Naive thymus-derived CD4-positive, alpha-beta T cell (primary cell): ENCODE measurements around the gene CRYBG3. TPM values are rescaled to one million over a fixed set of nuclear protein-coding genes. Genes with fewer than 3 reads are reported as not detected.

Experiments
- ATAC-seq: fragments of 150-1000 bp; cut with Tn5 transposase; 2 replicates; pipeline ENCODE4 v1.10.0; 2021; ENCODE audit warnings: mild to moderate bottlenecking, moderate library complexity
- CTCF ChIA-PET: fragments of 350-600 bp; sonication (Branson Sonifier 250); formaldehyde crosslinking; loops from one replicate; lab custom pipeline; 2021; ENCODE audit warnings: antibody characterized with exemption; lab: Charles Lee
- POLR2A ChIA-PET: fragments of 350-600 bp; sonication (Branson Sonifier 250); formaldehyde crosslinking; loops from one replicate; lab custom pipeline; 2021; ENCODE audit warnings: antibody characterized with exemption, inconsistent platforms; lab: Charles Lee
- DNase-seq, 9 donors: peaks; one replicate each; pipeline versions ENCODE4 v3.0.0 to v3.0.0-alpha.2; 2020 to 2022; ENCODE audit warnings: mixed read lengths in 1 of 9
- H3K27ac ChIP-seq: one replicate; pipeline ENCODE4 v1.7.0; 2013; ENCODE audit warnings: mild to moderate bottlenecking, low read depth, low read length, moderate library complexity
- H3K27me3 ChIP-seq, 2 donors: one replicate each; pipeline ENCODE4 v1.7.0; 2013; ENCODE audit warnings: low read length in 2 of 2, mild to moderate bottlenecking in 2 of 2, moderate library complexity in 2 of 2; ENCODE audit not compliant: control insufficient read depth in 2 of 2, insufficient read depth in 2 of 2
- H3K36me3 ChIP-seq, 3 experiments: 1 replicate in 2 of 3; 2 replicates in 1 of 3; pipeline ENCODE4 v1.7.0; 2013; ENCODE audit warnings: low read length in 3 of 3, mild to moderate bottlenecking in 3 of 3, moderate library complexity in 1 of 3; ENCODE audit not compliant: insufficient read depth in 3 of 3, control insufficient read depth in 2 of 3
- H3K4me1 ChIP-seq, 2 donors: one replicate each; pipeline ENCODE4 v1.7.0; 2013; ENCODE audit warnings: low read length in 2 of 2, mild to moderate bottlenecking in 2 of 2, moderate library complexity in 1 of 2; ENCODE audit not compliant: control insufficient read depth in 2 of 2, insufficient read depth in 2 of 2
- H3K4me3 ChIP-seq: 2 replicates; pipeline ENCODE4 v1.7.0; 2013; ENCODE audit warnings: mild to moderate bottlenecking, low read length
- H3K9me3 ChIP-seq, 3 experiments: 1 replicate in 2 of 3; 2 replicates in 1 of 3; pipeline ENCODE4 v1.7.0; 2013; ENCODE audit warnings: low read length in 3 of 3; ENCODE audit not compliant: control insufficient read depth in 2 of 3
- H3K27ac Mint-ChIP-seq, 9 donors: one replicate each; pipeline ENCODE4 v1.8.0; 2020 to 2022; ENCODE audit warnings: mixed read lengths in 9 of 9, mild to moderate bottlenecking in 8 of 9, moderate library complexity in 5 of 9, inconsistent platforms in 2 of 9
- H3K27me3 Mint-ChIP-seq, 5 donors: one replicate each; pipeline ENCODE4 v1.8.0; 2021 to 2022; ENCODE audit warnings: mixed read lengths in 5 of 5, mild to moderate bottlenecking in 1 of 5
- H3K36me3 Mint-ChIP-seq, 5 donors: one replicate each; pipeline ENCODE4 v1.8.0; 2020 to 2022; ENCODE audit warnings: mixed read lengths in 5 of 5, mild to moderate bottlenecking in 3 of 5, inconsistent platforms in 1 of 5
- H3K4me1 Mint-ChIP-seq, 7 donors: one replicate each; pipeline ENCODE4 v1.8.0; 2020 to 2022; ENCODE audit warnings: mixed read lengths in 7 of 7, mild to moderate bottlenecking in 3 of 7, inconsistent platforms in 1 of 7
- H3K4me3 Mint-ChIP-seq, 10 donors: one replicate each; pipeline ENCODE4 v1.8.0; 2020 to 2022; ENCODE audit warnings: mild to moderate bottlenecking in 10 of 10, mixed read lengths in 10 of 10, moderate library complexity in 6 of 10, inconsistent platforms in 2 of 10
- H3K9me3 Mint-ChIP-seq, 11 donors: one replicate each; pipeline ENCODE4 v1.8.0; 2020 to 2022; ENCODE audit warnings: mixed read lengths in 11 of 11, mild to moderate bottlenecking in 4 of 11, inconsistent platforms in 1 of 11, moderate library complexity in 1 of 11
- intact Hi-C, 2 donors: fragments of 100-400 bp; cut with micrococcal nuclease; formaldehyde crosslinking; loops; one replicate each; pipeline ENCODE4 v1.15.1; 2023
- polyA plus RNA-seq, 2 donors: library from polyadenylated mRNA; unstranded; fragments of 300-500 nt; fragmentation: Illumina TruSeq; gene quantifications; one replicate each; pipeline ENCODE4 v1.2.3, GENCODE V29; 2021
- total RNA-seq, 6 experiments: library from RNA in 5 of 6; stranded (reverse) in 5 of 6; gene quantifications; 1 replicate in 5 of 6; 2 replicates in 1 of 6; pipeline ENCODE4 v1.2.3 and lab custom pipeline; 2021 to 2026

The CRYBG3 gene
- total and polyA plus RNA-seq, 7 experiments from 2014 or later: 0.86 to 11.2 (median 4.8) TPM

DNA sequence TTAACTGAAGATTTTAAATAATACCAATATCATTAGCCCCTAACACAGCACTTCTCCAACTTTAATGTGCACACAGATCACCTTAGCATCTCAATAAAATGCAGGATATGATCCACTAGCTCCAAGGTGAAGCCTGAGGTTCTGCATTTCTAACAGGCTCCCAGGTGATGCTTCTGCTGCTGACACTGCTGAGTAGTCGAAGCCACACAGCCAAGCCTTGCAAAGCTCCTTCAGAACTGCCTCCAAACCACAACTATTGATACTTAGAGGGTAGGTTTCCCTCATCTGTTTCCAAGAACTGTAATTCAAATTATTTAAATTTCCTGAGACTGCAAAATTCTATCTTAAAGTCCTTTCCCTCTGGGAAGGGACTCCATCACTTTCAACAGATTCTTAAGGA is 146.6 kb downstream of the CRYBG3 start:
- no peaks in the 10 kb centered on the region for H3K27me3 ChIP-seq
- peak overlapping the region in 1 of 9 donors; percentile 87 for H3K27ac Mint-ChIP-seq
- POLR2A ChIA-PET: interaction anchor here (0.5 kb wide), 1 partner anchor 40 kb away, joined by 3 read pairs; no protein-coding TSS in a partner anchor
- H3K4me1 Mint-ChIP-seq: peaks cover 43 to 92% (median 84%) of the 10 kb centered on the region in 7 donors
- peaks cover 0 to 43% (median 11%) of the 10 kb centered on the region in 5 donors for H3K36me3 Mint-ChIP-seq
- CTCF ChIA-PET: interaction anchor here (0.6 to 1.5 kb wide), 3 partner anchors 17 to 26 kb away, joined by 3 to 4 read pairs (median 3); no protein-coding TSS in a partner anchor
- H3K9me3 Mint-ChIP-seq: peaks cover 0 to 2% (median 0%) of the 10 kb centered on the region in 11 donors
- intact Hi-C loops: loop anchor here in 1 of 2 donors (2.0 kb wide), 1 partner anchor 22 kb away; no protein-coding TSS in a partner anchor
- ATAC-seq (no peak), DNase-seq (no peak)
- peaks cover 9 to 32% of the 10 kb centered on the region in 2 donors for H3K4me1 ChIP-seq
- H3K27ac ChIP-seq: no peak overlapping the region
- H3K27me3 Mint-ChIP-seq: no peaks in the 10 kb centered on the region
- peaks cover 0 to 10% (median 5%) of the 10 kb centered on the region in 3 experiments for H3K36me3 ChIP-seq
- no peak overlapping the region for H3K4me3 ChIP-seq
- peak overlapping the region in 1 of 10 donors; percentile 93 for H3K4me3 Mint-ChIP-seq
- no peaks in the 10 kb centered on the region for H3K9me3 ChIP-seq

DNA sequence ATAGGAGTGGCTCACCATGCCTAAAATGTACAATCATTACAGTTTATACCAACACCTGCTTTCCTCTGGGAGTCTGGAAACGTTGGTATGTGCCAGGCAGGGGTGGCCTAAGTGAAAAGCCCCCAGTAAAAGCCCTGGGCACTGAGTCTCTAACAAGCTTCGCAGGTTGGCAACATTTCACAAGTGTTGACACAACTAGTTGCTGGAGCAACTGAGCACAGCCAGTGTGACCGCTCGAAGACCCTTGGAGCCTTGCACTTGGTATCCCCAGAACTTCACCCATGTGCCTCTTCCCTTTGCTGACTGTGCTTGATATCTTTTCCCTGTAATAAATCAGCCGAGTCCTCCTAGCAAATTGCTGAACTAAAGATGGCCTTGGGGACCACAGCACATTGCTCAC is 147.7 kb downstream of the CRYBG3 start:
- peak overlapping the region in 5 of 10 donors; percentile 14 to 93 (median 83) for H3K4me3 Mint-ChIP-seq
- ChIA-PET POLR2A (interaction anchor here (0.6 kb wide), 1 partner anchor 54 kb away, joined by 3 read pairs; no protein-coding TSS in a partner anchor), CTCF (interaction anchor here (1.1 to 1.2 kb wide), 2 partner anchors 16 to 52 kb away, joined by 3 read pairs; no protein-coding TSS in a partner anchor)
- H3K9me3 Mint-ChIP-seq: peaks cover 0 to 2% (median 0%) of the 10 kb centered on the region in 11 donors
- H3K36me3 ChIP-seq: peaks cover 0 to 7% (median 5%) of the 10 kb centered on the region in 3 experiments
- H3K27me3 Mint-ChIP-seq: no peaks in the 10 kb centered on the region
- no peak for ATAC-seq
- peaks cover 0 to 35% (median 11%) of the 10 kb centered on the region in 5 donors for H3K36me3 Mint-ChIP-seq
- no peaks in the 10 kb centered on the region for H3K9me3 ChIP-seq
- H3K4me1 Mint-ChIP-seq: peaks cover 45 to 88% (median 79%) of the 10 kb centered on the region in 7 donors
- peak overlapping the region in 5 of 9 donors; percentile 1 to 90 (median 47) for H3K27ac Mint-ChIP-seq
- DNase-seq: no peak
- intact Hi-C loops: loop anchor here in 1 of 2 donors (2.0 kb wide), 1 partner anchor 21 kb away; no protein-coding TSS in a partner anchor
- no peak overlapping the region for H3K27ac ChIP-seq
- peaks cover 9 to 24% of the 10 kb centered on the region in 2 donors for H3K4me1 ChIP-seq
- H3K4me3 ChIP-seq: no peak overlapping the region
- no peaks in the 10 kb centered on the region for H3K27me3 ChIP-seq

DNA sequence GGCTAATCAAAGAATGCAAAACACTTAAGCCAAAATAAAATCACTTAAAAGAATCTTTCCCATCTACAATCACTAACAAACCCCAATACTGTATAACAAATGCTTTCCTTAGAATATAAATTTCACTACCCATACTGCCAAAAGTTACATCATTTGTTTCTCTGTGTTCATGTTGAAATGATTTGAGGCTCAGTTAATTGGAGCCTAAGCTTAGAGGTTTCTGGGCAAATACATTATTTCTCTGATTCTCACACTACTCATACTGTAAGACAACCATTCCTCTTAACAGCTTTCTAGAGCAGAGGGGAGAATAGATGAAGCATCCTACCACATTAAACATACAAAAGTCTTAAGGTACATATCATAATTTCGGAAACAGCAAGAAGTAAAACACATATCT is 148.3 kb downstream of the CRYBG3 start:
- H3K4me3 ChIP-seq: no peak overlapping the region
- H3K36me3 Mint-ChIP-seq: peaks cover 0 to 32% (median 11%) of the 10 kb centered on the region in 5 donors
- H3K27me3 Mint-ChIP-seq: no peaks in the 10 kb centered on the region
- H3K9me3 Mint-ChIP-seq: peaks cover 0 to 2% (median 0%) of the 10 kb centered on the region in 11 donors
- peak overlapping the region; percentile 2 to 97 (median 92) for H3K4me3 Mint-ChIP-seq
- H3K27ac Mint-ChIP-seq: peak overlapping the region; percentile 14 to 94 (median 84)
- H3K27me3 ChIP-seq: no peaks in the 10 kb centered on the region
- no peaks in the 10 kb centered on the region for H3K9me3 ChIP-seq
- peaks cover 0 to 7% (median 5%) of the 10 kb centered on the region in 3 experiments for H3K36me3 ChIP-seq
- no peak for ATAC-seq
- no peak for DNase-seq
- intact Hi-C loops: loop anchor here (2.0 to 5.0 kb wide), 5 partner anchors 13 to 932 kb away; partner anchors contain the start of genes CPOX (in 1 of the 2) and DCBLD2 (in 1 of the 2)
- peaks cover 9 to 24% of the 10 kb centered on the region in 2 donors for H3K4me1 ChIP-seq
- ChIA-PET POLR2A (interaction anchor here (0.6 kb wide), 1 partner anchor 82 kb away, joined by 3 read pairs; no protein-coding TSS in a partner anchor), CTCF (interaction anchor here (1.2 kb wide), 1 partner anchor 17 kb away, joined by 3 read pairs; no protein-coding TSS in a partner anchor)
- H3K4me1 Mint-ChIP-seq: peaks cover 42 to 90% (median 80%) of the 10 kb centered on the region in 7 donors
- H3K27ac ChIP-seq: no peak overlapping the region

DNA sequence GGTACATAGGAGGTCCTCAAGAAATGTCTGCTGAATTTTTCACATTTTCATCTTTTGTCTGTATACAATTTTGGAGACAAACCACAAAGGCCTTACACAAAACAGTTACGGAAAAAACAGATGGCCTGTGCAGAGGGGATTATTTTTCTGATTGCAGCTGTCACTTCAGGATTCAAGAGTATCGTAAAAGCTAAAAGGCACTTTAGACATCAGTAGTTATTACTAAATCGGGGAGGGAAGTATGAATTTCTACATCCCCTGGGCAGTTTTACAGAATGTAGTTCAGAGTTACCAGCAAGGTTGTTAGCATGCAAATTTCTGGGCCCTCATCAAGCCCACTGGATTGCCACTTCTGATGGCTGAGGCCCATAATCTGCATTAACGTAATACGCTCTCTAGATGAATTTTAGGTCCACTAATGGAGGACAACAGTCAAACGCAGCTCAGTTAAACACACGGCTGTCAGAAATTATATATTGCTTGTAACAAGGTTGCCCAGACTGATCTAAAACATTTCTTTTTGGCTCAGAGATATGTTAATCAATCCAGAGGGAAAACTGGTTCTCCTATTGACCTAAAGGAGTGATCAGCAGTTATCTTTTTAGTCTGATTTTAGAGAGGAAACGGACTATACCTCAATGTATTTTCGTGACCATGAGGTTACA is 149.3 kb downstream of the CRYBG3 start:
- intact Hi-C loops: loop anchor here (1.0 to 5.0 kb wide), 8 partner anchors 14 to 931 kb away; partner anchors contain the start of genes CPOX (in 1 of the 2) and DCBLD2 (in 1 of the 2)
- no peaks in the 10 kb centered on the region for H3K27me3 Mint-ChIP-seq
- H3K4me3 ChIP-seq: peak overlapping the region; percentile 57

DNA sequence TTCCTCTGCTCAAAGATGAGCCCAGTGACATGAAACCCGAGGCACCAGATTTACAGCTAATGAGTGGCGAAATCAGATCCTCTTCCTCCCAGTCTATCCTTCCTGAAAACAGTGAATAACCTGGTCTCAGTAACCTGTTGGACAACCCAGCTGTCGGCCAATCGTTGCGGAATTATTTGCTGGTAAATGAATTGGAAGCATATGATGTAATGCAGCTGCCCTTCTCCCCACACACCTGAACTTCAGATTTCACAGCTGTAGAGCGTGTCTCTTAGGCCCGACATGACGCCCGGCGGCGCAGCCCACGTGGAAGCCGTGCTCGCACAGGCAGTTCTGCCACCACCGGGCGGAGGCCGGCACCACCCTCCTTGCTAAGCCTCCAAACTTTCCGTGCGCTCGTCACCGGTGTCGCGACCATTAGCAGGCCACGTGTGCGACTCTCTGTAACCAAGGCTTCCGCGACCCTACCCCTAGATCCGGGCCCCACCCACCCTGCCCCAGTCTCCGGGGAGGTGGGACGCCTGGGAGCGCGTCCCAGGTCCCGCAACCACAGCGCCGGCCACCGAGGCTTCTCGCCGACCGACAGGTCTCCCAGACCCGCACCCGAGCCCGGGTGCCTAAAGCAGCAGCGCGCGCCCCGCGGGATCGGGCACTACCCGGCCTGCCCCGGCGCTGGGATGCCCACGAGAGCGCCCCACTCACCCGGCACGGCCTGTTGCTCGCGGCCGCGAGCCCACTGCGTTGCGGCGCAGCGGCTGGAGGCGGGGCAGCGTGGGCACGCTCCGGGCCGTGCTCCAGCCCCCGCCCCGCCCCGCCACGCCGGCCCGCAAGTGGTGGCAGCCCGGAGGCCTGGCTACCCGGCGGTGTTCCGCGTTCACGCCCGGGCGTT is 150.1 kb downstream of the CRYBG3 start, which contains the start of gene RIOX2:
RIOX2 (minus strand) TSS at position 753 of the 889 bp plus-strand sequence. CDS start 4,838 bp downstream, outside the sequence.
- intact Hi-C loops: loop anchor here (1.0 to 5.0 kb wide), 15 partner anchors 9 to 930 kb away; partner anchors contain the start of genes ARL6 (in 2 of the 2), CLDND1 (in 1 of the 2), CPOX (in 1 of the 2) and DCBLD2 (in 1 of the 2)
- H3K4me3 Mint-ChIP-seq: peak within 1 kb of the TSS; percentile 78 to 97 (median 93)
- H3K27ac Mint-ChIP-seq: peak within 1 kb of the TSS; percentile 84 to 96 (median 90)
- ChIA-PET CTCF (interaction anchor here (0.8 to 1.4 kb wide), 2 partner anchors 12 to 52 kb away, joined by 3 to 4 read pairs; no protein-coding TSS in a partner anchor), POLR2A (interaction anchor here (0.9 to 1.3 kb wide), 3 partner anchors 12 to 207 kb away, joined by 3 to 4 read pairs (median 4); partner anchors contain the start of genes ARL6 and CRYBG3)
- Histone ChIP-seq H3K36me3 (peaks cover 0 to 6% (median 0%) of the 10 kb centered on the region in 3 experiments), H3K4me3 (peak within 1 kb of the TSS; percentile 57), H3K27me3 (no peaks in the 10 kb centered on the region), H3K4me1 (peaks cover 9 to 24% of the 10 kb centered on the region in 2 donors), H3K27ac (peak within 1 kb of the TSS; percentile 74), H3K9me3 (no peaks in the 10 kb centered on the region)
- ATAC-seq (peak; percentile 94), DNase-seq (peak; percentile 62 to 82 (median 77))
- peaks cover 0 to 2% (median 0%) of the 10 kb centered on the region in 11 donors for H3K9me3 Mint-ChIP-seq
- no peaks in the 10 kb centered on the region for H3K27me3 Mint-ChIP-seq
- peaks cover 42 to 85% (median 70%) of the 10 kb centered on the region in 7 donors for H3K4me1 Mint-ChIP-seq
- peaks cover 0 to 18% (median 7%) of the 10 kb centered on the region in 5 donors for H3K36me3 Mint-ChIP-seq

More for the DNA sequence above, 149.3 kb downstream of the CRYBG3 start:
- H3K9me3 Mint-ChIP-seq: peaks cover 0 to 2% (median 0%) of the 10 kb centered on the region in 11 donors
- H3K36me3 ChIP-seq: peaks cover 0 to 7% (median 5%) of the 10 kb centered on the region in 3 experiments
- peaks cover 9 to 24% of the 10 kb centered on the region in 2 donors for H3K4me1 ChIP-seq
- H3K27me3 ChIP-seq: no peaks in the 10 kb centered on the region
- H3K36me3 Mint-ChIP-seq: peaks cover 0 to 25% (median 11%) of the 10 kb centered on the region in 5 donors
- no peak for DNase-seq
- ChIA-PET CTCF (interaction anchor here (0.8 to 1.4 kb wide), 3 partner anchors 11 to 53 kb away, joined by 3 to 4 read pairs (median 3); no protein-coding TSS in a partner anchor), POLR2A (interaction anchor here (0.6 to 1.3 kb wide), 5 partner anchors 11 to 207 kb away, joined by 3 to 8 read pairs (median 4); partner anchors contain the start of genes ARL6 and CRYBG3)
- H3K27ac ChIP-seq: peak overlapping the region; percentile 74
- H3K27ac Mint-ChIP-seq: peak overlapping the region; percentile 84 to 96 (median 90)
- H3K9me3 ChIP-seq: no peaks in the 10 kb centered on the region
- peak overlapping the region; percentile 78 to 97 (median 93) for H3K4me3 Mint-ChIP-seq
- H3K4me1 Mint-ChIP-seq: peaks cover 42 to 88% (median 77%) of the 10 kb centered on the region in 7 donors
- ATAC-seq: no peak
